ENCODE data around the gene MED27.

The MED27 gene

GRCh38 chr9:131848570-131849160 lies 231.0 kb downstream of the MED27 start:
- TF ChIP-seq NFIC (IDR thresholded peaks at IDR 0.05) (no peak), FOXM1 (IDR thresholded peaks at IDR 0.05; ENCODE audit: borderline replicate concordance, low read depth) (no peak), TAF1 (IDR thresholded peaks at IDR 0.05; ENCODE audit: low read depth) (no peak)
- TF ChIP-seq, protein P1, sequence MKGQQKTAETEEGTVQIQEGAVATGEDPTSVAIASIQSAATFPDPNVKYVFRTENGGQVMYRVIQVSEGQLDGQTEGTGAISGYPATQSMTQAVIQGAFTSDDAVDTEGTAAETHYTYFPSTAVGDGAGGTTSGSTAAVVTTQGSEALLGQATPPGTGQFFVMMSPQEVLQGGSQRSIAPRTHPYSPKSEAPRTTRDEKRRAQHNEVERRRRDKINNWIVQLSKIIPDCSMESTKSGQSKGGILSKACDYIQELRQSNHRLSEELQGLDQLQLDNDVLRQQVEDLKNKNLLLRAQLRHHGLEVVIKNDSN (IDR thresholded peaks at IDR 0.05) = no peak

DNA sequence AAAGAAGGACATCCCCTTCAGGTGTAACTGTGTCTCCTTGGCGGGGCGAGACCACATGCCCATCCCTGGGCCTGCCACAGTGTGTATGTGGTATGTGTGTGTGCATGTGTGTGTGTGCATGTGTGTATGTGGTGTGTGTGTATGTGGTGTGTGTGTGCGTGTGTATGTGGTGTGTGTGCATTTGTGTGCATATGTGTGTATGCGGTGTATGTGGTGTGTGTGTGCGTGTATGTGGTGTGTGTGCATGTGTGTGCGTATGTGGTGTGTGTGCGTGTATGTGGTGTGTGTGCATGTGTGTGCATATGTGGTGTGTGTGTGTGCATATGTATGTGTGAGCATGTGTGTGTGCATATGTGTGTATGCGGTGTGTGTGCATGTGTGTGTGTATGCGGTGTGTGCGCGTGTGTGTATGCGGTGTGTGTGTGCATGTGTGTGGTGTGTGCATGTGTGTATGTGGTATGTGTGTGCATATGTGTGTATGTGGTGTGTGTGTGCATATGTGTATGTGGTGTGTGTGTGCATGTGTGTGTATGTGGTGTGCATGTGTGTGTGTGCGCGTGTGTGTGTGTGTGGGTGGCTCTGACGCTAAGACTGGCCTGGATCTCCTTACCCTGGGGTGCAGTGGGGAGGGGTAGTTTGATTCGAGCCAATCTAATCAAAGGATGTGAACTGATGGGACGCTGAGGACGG lies 231.9 kb downstream of the MED27 start:
- TF ChIP-seq TEAD4 (IDR thresholded peaks at IDR 0.05) = no peak
- no peak for TF ChIP-seq NFIC (IDR thresholded peaks at IDR 0.05)
- TF ChIP-seq EP300 (IDR thresholded peaks at IDR 0.05; ENCODE audit: borderline replicate concordance) = no peak
- TF ChIP-seq ZBTB7A (IDR thresholded peaks at IDR 0.05; ENCODE audit: low read depth) = no peak
- no peak for TF ChIP-seq RAD21 (IDR thresholded peaks at IDR 0.05; ENCODE audit: low read depth)
- no peak for TF ChIP-seq CREB1 (IDR thresholded peaks at IDR 0.05; ENCODE audit: low read depth)
- TF ChIP-seq EGR1 (IDR thresholded peaks at IDR 0.05) = no peak
- TF ChIP-seq, protein P2, sequence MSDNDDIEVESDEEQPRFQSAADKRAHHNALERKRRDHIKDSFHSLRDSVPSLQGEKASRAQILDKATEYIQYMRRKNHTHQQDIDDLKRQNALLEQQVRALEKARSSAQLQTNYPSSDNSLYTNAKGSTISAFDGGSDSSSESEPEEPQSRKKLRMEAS (IDR thresholded peaks at IDR 0.05) = no peak

DNA sequence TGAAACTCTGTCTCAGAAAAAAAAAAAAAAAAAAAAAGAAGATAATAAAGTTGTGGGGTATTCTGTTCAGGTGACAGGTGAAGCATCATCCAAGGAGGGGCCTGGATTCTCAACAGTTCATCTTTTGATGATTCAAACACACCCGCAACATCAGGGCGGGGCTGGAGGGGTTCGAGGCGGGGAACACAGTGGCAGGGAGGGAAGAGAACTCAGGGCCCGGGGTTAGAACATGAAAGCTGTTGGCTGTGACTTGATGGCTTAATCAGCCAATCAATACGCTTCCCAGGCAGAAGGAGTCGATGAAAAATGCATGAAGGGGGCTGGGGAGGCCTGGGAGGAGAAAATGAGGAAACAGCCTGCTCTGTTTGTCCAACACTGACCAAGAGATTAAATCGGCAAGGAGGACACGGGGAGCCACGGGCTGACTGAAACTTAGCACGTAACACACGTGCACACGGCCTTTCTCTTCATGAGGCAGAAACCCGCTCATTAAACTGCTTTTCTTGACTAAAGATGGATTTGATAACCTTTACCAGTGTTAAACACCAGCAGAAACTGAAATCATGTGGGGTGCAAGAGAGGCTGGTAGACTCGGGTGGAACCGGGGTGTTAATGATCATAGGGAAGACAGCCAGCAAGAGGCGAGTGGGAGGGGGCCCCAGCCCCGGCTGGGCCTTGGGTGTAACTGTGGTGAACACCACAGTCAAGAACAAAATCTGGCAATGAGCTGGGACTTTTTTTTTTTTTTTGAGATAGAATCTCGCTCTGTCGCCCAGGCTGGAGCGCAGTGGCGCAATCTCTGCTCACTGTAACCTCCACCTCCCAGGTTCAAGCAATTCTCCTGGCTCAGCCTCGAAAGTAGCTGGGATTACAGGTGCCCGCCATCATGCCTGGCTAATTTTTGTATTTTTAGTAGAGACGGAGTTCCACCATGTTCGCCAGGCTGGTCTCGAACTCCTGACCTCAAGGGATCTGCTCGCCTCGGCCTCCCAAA lies 234.1 kb downstream of the MED27 start:
- no peak for TF ChIP-seq TCF12 (IDR thresholded peaks at IDR 0.05; ENCODE audit: low read depth)
- no peak for TF ChIP-seq FOXM1 (IDR thresholded peaks at IDR 0.05; ENCODE audit: borderline replicate concordance, low read depth)
- TF ChIP-seq NFIC (IDR thresholded peaks at IDR 0.05) = no peak
- no peak for TF ChIP-seq CREB1 (IDR thresholded peaks at IDR 0.05; ENCODE audit: low read depth)
- no peak for TF ChIP-seq CEBPB (IDR thresholded peaks at IDR 0.05)
- TF ChIP-seq YY1 (IDR thresholded peaks at IDR 0.05; ENCODE audit: low read depth) = no peak
- TF ChIP-seq, protein P2 (IDR thresholded peaks at IDR 0.05) = no peak
- no peak for TF ChIP-seq ZBTB7A (IDR thresholded peaks at IDR 0.05; ENCODE audit: low read depth)
- TF ChIP-seq, protein P3, sequence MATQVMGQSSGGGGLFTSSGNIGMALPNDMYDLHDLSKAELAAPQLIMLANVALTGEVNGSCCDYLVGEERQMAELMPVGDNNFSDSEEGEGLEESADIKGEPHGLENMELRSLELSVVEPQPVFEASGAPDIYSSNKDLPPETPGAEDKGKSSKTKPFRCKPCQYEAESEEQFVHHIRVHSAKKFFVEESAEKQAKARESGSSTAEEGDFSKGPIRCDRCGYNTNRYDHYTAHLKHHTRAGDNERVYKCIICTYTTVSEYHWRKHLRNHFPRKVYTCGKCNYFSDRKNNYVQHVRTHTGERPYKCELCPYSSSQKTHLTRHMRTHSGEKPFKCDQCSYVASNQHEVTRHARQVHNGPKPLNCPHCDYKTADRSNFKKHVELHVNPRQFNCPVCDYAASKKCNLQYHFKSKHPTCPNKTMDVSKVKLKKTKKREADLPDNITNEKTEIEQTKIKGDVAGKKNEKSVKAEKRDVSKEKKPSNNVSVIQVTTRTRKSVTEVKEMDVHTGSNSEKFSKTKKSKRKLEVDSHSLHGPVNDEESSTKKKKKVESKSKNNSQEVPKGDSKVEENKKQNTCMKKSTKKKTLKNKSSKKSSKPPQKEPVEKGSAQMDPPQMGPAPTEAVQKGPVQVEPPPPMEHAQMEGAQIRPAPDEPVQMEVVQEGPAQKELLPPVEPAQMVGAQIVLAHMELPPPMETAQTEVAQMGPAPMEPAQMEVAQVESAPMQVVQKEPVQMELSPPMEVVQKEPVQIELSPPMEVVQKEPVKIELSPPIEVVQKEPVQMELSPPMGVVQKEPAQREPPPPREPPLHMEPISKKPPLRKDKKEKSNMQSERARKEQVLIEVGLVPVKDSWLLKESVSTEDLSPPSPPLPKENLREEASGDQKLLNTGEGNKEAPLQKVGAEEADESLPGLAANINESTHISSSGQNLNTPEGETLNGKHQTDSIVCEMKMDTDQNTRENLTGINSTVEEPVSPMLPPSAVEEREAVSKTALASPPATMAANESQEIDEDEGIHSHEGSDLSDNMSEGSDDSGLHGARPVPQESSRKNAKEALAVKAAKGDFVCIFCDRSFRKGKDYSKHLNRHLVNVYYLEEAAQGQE (IDR thresholded peaks at IDR 0.05; ENCODE audit: low read depth) = no peak
- no peak for TF ChIP-seq EGR1 (IDR thresholded peaks at IDR 0.05)
- no peak for TF ChIP-seq TAF1 (IDR thresholded peaks at IDR 0.05; ENCODE audit: low read depth)
- no peak for TF ChIP-seq TEAD4 (IDR thresholded peaks at IDR 0.05)
- no peak for TF ChIP-seq EP300 (IDR thresholded peaks at IDR 0.05; ENCODE audit: borderline replicate concordance)
- no peak for TF ChIP-seq RAD21 (IDR thresholded peaks at IDR 0.05; ENCODE audit: low read depth)
- TF ChIP-seq, protein P1 (IDR thresholded peaks at IDR 0.05) = no peak

DNA sequence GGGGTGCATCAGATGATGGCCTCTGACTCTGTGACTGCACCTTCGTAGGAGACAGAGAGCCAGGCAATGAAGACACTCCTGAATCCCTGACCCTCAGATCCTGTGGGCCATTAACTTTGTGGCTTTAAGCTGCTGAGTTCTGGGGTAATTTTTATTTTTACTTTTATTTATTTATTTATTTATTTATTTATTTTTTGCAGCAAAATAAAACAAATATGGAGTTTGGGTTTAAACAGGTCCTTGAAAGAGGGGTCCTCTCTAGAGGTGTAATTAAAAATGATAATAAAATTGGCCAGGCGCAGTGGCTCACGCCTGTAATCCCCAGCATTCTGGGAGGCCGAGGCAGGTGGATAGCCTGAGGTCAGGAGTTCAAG lies 234.9 kb downstream of the MED27 start:
- TF ChIP-seq CREB1 (IDR thresholded peaks at IDR 0.05; ENCODE audit: low read depth) = no peak

GRCh38 chr9:131843989-131844744 lies 235.5 kb downstream of the MED27 start:
- TF ChIP-seq, protein P1 (IDR thresholded peaks at IDR 0.05) = no peak
- TF ChIP-seq TCF12 (IDR thresholded peaks at IDR 0.05; ENCODE audit: low read depth) (no peak), ZBTB7A (IDR thresholded peaks at IDR 0.05; ENCODE audit: low read depth) (no peak), NFIC (IDR thresholded peaks at IDR 0.05) (no peak), TAF1 (IDR thresholded peaks at IDR 0.05; ENCODE audit: low read depth) (no peak), EGR1 (IDR thresholded peaks at IDR 0.05) (no peak), CREB1 (IDR thresholded peaks at IDR 0.05; ENCODE audit: low read depth) (no peak), FOXM1 (IDR thresholded peaks at IDR 0.05; ENCODE audit: borderline replicate concordance, low read depth) (no peak), TEAD4 (IDR thresholded peaks at IDR 0.05) (no peak), EP300 (IDR thresholded peaks at IDR 0.05; ENCODE audit: borderline replicate concordance) (no peak), YY1 (IDR thresholded peaks at IDR 0.05; ENCODE audit: low read depth) (no peak), RAD21 (IDR thresholded peaks at IDR 0.05; ENCODE audit: low read depth) (no peak), CEBPB (IDR thresholded peaks at IDR 0.05) (no peak)
- TF ChIP-seq, protein P2 (IDR thresholded peaks at IDR 0.05) = no peak
- TF ChIP-seq, protein P3 (IDR thresholded peaks at IDR 0.05; ENCODE audit: low read depth) = no peak

All from Ishikawa (cell line).